Astrocyte of the cerebellum (primary cell): ENCODE data around the gene ARHGEF28.
A peak's percentile ranks its signal among the peaks of the same experiment; 100 is the strongest.

ENCODE experiments used
- DNase-seq: peaks from one replicate; pipeline ENCODE4 v3.0.0-alpha.2; 2011; ENCODE audit warnings: low read depth
- H3K4me3 ChIP-seq: 2 replicates; pipeline ENCODE4 v1.5.1; 2011; ENCODE audit warnings: mild to moderate bottlenecking, low read depth, low read length, moderate library complexity
- CTCF ChIP-seq: IDR thresholded peaks from 2 replicates; pipeline ENCODE4 v1.5.1; 2012; ENCODE audit warnings: low read length, low read depth, moderate library complexity, mild to moderate bottlenecking; ENCODE audit errors: missing control alignments
- in situ Hi-C: cut with HindIII; loops from 2 replicates; pipeline ENCODE4 v1.10.0; 2017; ENCODE audit warnings: low sequenced_read_pairs

The ARHGEF28 gene

GRCh38 chr5:73746608-73747007 is 120.6 kb downstream of the ARHGEF28 start:
- H3K4me3 ChIP-seq = no peak overlapping the region
- in situ Hi-C loops = no loop called here
- no peak for TF ChIP-seq CTCF
- DNase-seq = no peak

- TF ChIP-seq CTCF = no peak
- no peak for DNase-seq
- no peak overlapping the region for H3K4me3 ChIP-seq
- in situ Hi-C loops = no loop called here
These were observed 121.8 kb downstream of the ARHGEF28 start for GRCh38 chr5:73747696-73748380.

- peak; percentile 31 for DNase-seq
- in situ Hi-C loops = no loop called here
- TF ChIP-seq CTCF = no peak
- H3K4me3 ChIP-seq = no peak overlapping the region
These were observed 122.8 kb downstream of the ARHGEF28 start for GRCh38 chr5:73748510-73749400.

- no peak for DNase-seq
- in situ Hi-C loops = no loop called here
- TF ChIP-seq CTCF = no peak
- H3K4me3 ChIP-seq = no peak overlapping the region
These were observed 123.7 kb downstream of the ARHGEF28 start for GRCh38 chr5:73749485-73750270.

GRCh38 chr5:73751254-73751914 is 125.4 kb downstream of the ARHGEF28 start:
- DNase-seq = no peak
- in situ Hi-C loops = no loop called here

More at GRCh38 chr5:73751254-73751914, 125.4 kb downstream of the ARHGEF28 start:
- no peak for TF ChIP-seq CTCF
- H3K4me3 ChIP-seq = no peak overlapping the region
